Vagina (tissue), 2 donors: Measurements from ENCODE around the gene NAA40. TPM values are rescaled to one million over a fixed set of nuclear protein-coding genes. Genes with fewer than 3 reads are reported as not detected.
A peak's percentile ranks its signal among the peaks of the same experiment; 100 is the strongest.

Source experiments
- DNase-seq, 2 donors: peaks; one replicate each; pipeline ENCODE4 v3.0.0-alpha.2; 2017; ENCODE audit errors: extremely low spot score in 2 of 2
- H3K27ac ChIP-seq: fragments of 200-600 bp; sonication (generic); one replicate; pipeline ENCODE4 v1.5.1; 2019
- H3K27me3 ChIP-seq: fragments of 200-600 bp; sonication (generic); one replicate; pipeline ENCODE4 v1.5.1; 2019
- H3K36me3 ChIP-seq, 2 donors: fragments of 200-600 bp; sonication (generic); one replicate each; pipeline ENCODE4 v1.5.1; 2017 to 2019
- H3K4me1 ChIP-seq: fragments of 200-600 bp; sonication (generic); one replicate; pipeline ENCODE4 v1.5.1; 2019
- H3K4me3 ChIP-seq, 2 donors: fragments of 200-600 bp; sonication (generic); 1 replicate in 1 of 2; 2 replicates in 1 of 2; pipeline ENCODE4 v1.5.1; 2016 to 2019
- H3K9me3 ChIP-seq: fragments of 200-600 bp; sonication (generic); one replicate; pipeline ENCODE4 v1.5.1; 2019
- POLR2A ChIP-seq, 2 donors: fragments of 450-650 bp; IDR thresholded peaks; one replicate each; pipeline ENCODE4 v1.6.1; 2017; ENCODE audit warnings: antibody characterized with exemption in 2 of 2, mild to moderate bottlenecking in 2 of 2, moderate library complexity in 2 of 2
- POLR2AphosphoS5 ChIP-seq, 2 donors: sonication (generic); formaldehyde crosslinking; IDR thresholded peaks; one replicate each; pipeline ENCODE4 v1.9.0; 2017; ENCODE audit warnings: antibody characterized with exemption in 2 of 2, mild to moderate bottlenecking in 2 of 2, low read depth in 1 of 2; ENCODE audit not compliant: insufficient read depth in 1 of 2
- intact Hi-C: fragments of 100-400 bp; cut with DNase I; formaldehyde crosslinking; loops from one replicate; pipeline ENCODE4 v1.15.1; 2023
- total RNA-seq: library from RNA; depleted of rRNA; stranded (reverse); fragments of >200 nt; gene quantifications from one replicate; pipeline ENCODE4 v1.2.3, GENCODE V29; 2016
- TF ChIP-seq, protein P1 (sequence below), 3 experiments: fragments of 450-650 bp in 2 of 3; fragments of 200-600 bp in 1 of 3; sonication (generic) in 1 of 3; IDR thresholded peaks; one replicate each; pipeline ENCODE4 v1.5.1; 2017 to 2019; ENCODE audit warnings: antibody characterized with exemption in 3 of 3, mild to moderate bottlenecking in 2 of 3, moderate library complexity in 2 of 3

NAA40 gene
- total RNA-seq, 1 donor from 2014 or later: 7.1 TPM

DNA sequence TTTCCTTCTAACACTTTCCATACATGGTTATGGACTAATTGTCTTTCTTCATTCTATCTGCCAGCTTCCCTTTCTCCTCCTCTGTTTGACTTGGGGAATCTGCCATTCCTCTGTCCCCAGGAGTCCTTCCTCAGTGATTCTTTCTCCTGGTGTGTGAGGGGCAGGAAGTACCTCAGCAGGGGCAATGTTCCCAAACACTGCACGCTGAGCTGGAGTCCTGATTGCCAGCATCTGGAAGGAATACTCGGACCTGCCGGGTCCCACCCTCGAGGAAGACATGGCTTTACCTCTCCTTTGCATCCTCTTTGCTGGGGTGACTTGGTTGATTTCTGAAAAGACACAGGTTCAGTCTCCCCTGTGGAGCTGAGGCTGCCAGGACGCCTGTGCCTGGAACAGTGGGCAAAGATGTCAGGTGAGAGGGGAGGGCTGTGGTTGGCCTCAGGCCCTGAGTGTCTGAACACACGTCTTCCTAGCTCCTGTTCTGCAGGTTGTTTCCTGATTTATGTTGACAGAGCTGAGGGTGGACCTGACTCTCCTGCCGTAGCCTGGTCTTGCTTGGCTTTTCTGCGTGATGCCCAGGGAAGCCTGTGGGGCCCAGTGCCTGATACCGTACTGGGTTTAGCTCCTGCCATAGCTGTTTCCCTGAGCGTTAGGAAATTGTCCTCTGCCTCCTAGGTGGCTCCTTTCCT is 39.9 kb downstream of the NAA40 start:
- H3K27me3 ChIP-seq: no peaks in the 10 kb centered on the region
- H3K36me3 ChIP-seq: peaks cover 0 to 5% of the 10 kb centered on the region in 2 donors
- H3K4me3 ChIP-seq: no peak overlapping the region
- no peaks in the 10 kb centered on the region for H3K9me3 ChIP-seq
- TF ChIP-seq, protein P1, sequence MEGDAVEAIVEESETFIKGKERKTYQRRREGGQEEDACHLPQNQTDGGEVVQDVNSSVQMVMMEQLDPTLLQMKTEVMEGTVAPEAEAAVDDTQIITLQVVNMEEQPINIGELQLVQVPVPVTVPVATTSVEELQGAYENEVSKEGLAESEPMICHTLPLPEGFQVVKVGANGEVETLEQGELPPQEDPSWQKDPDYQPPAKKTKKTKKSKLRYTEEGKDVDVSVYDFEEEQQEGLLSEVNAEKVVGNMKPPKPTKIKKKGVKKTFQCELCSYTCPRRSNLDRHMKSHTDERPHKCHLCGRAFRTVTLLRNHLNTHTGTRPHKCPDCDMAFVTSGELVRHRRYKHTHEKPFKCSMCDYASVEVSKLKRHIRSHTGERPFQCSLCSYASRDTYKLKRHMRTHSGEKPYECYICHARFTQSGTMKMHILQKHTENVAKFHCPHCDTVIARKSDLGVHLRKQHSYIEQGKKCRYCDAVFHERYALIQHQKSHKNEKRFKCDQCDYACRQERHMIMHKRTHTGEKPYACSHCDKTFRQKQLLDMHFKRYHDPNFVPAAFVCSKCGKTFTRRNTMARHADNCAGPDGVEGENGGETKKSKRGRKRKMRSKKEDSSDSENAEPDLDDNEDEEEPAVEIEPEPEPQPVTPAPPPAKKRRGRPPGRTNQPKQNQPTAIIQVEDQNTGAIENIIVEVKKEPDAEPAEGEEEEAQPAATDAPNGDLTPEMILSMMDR (IDR thresholded peaks at IDR 0.05): no peak
- no peak for TF ChIP-seq POLR2A (IDR thresholded peaks at IDR 0.05)
- TF ChIP-seq POLR2AphosphoS5 (IDR thresholded peaks at IDR 0.05; ENCODE audit: insufficient read depth in 1 of 2, low read depth in 1 of 2): no peak
- peaks cover 37% of the 10 kb centered on the region for H3K4me1 ChIP-seq
- no peak for DNase-seq
- intact Hi-C loops: no loop called here
- no peak overlapping the region for H3K27ac ChIP-seq

DNA sequence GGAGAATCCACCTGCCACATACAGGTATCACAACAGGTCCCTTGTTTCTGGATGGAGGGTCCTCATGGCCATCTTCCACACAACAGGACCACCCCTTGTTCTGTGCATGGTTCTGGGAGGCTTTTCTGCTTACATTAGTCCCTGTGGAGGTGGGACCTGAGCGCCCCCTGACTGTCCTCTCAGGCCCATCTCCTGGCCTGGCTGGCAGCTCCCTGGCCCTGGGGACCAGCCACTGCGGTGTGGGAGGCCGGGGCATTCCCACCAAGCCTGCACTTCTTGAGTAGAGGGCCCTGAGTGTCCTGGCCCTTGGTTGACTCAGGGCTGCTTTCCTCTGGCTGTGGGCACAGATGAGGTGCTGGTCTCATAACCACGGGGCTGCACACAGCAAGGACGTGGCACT is 40.6 kb downstream of the NAA40 start:
- Histone ChIP-seq H3K27ac (no peak overlapping the region), H3K4me1 (peaks cover 37% of the 10 kb centered on the region), H3K36me3 (peaks cover 0 to 5% of the 10 kb centered on the region in 2 donors), H3K27me3 (no peaks in the 10 kb centered on the region), H3K4me3 (no peak overlapping the region), H3K9me3 (no peaks in the 10 kb centered on the region)
- intact Hi-C loops: no loop called here
- TF ChIP-seq, protein P1 (IDR thresholded peaks at IDR 0.05): no peak
- TF ChIP-seq POLR2A (IDR thresholded peaks at IDR 0.05) (no peak), POLR2AphosphoS5 (IDR thresholded peaks at IDR 0.05; ENCODE audit: insufficient read depth in 1 of 2, low read depth in 1 of 2) (no peak)
- DNase-seq: no peak

DNA sequence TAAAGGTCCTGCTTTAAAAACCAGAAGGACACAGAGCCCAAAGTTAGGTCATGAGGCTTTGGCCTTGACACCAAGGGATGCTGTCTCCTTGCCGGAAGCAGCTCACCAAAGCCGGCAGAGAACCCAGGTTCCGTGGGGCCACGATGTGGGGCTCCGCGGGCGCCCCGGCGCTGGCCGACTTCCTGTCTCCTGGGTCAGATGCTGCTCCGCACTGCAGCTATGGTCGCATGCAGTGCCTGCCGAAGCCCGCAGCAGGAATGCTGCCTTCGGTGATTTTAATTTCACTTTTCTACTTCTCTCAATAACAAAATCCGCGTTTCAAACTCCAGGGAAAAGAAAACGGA is 47.0 kb downstream of the NAA40 start:
- H3K27ac ChIP-seq: peak overlapping the region; percentile 82
- H3K9me3 ChIP-seq: no peaks in the 10 kb centered on the region
- DNase-seq: no peak
- peaks cover 26% of the 10 kb centered on the region for H3K4me1 ChIP-seq
- no peaks in the 10 kb centered on the region for H3K27me3 ChIP-seq
- intact Hi-C loops: no loop called here
- H3K4me3 ChIP-seq: peak overlapping the region; percentile 73 to 95
- H3K36me3 ChIP-seq: peaks cover 0 to 2% of the 10 kb centered on the region in 2 donors
- TF ChIP-seq POLR2A (IDR thresholded peaks at IDR 0.05) (no peak), POLR2AphosphoS5 (IDR thresholded peaks at IDR 0.05; ENCODE audit: insufficient read depth in 1 of 2, low read depth in 1 of 2) (no peak)
- TF ChIP-seq, protein P1 (IDR thresholded peaks at IDR 0.05): no peak

DNA sequence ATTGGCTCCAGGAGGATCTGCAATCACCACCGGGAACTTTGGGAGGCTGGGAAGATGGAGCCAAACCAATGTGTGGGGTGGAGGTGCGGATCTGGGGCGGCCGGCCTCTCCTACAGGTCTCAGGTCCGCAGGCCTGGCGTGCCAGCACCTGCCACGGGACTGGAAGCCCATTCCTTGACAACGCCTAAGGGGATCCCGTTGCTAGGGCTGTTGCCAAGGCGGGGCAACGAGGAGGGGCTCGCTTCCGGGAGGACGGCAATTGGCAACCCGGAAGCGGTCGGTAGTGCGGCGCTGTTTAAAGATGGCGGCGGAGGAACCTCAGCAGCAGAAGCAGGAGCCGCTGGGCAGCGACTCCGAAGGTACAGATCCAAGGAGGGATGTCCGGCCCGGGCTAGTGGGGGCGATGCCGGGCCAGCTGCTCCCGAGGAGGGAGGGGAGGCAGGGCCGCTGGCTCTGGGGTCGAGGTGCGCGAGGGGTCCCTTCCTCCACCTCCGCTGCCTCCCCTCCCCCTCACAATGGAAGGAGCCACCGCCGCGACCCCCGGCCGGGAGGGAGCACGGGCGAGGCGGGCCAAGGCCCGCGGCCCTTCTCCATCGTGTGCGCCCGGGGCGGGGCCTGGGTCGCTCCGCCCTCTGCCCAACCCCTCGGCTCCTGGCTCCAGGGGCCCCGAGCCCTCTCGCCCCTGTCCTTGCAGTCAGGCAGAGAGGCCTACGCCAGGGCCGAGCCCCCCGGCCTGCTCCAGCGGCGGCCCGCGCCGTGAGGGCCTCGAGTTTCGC is 47.5 kb downstream of the NAA40 start, which contains the start of gene OTUB1:
OTUB1 (plus strand) TSS at position 283 of the 776 bp plus-strand sequence; CDS start at position 302, 19 bp downstream.
- intact Hi-C loops: no loop called here
- DNase-seq: peak in 1 of 2 donors; percentile 92

More for the DNA sequence above, 47.5 kb downstream of the NAA40 start, which contains the start of gene OTUB1:
- Histone ChIP-seq H3K4me3 (peak within 1 kb of the TSS; percentile 73 to 95), H3K36me3 (peaks cover 0 to 7% of the 10 kb centered on the region in 2 donors), H3K4me1 (peaks cover 26% of the 10 kb centered on the region), H3K27me3 (no peaks in the 10 kb centered on the region), H3K9me3 (no peaks in the 10 kb centered on the region), H3K27ac (peak within 1 kb of the TSS; percentile 82)
- TF ChIP-seq POLR2A (IDR thresholded peaks at IDR 0.05) (peak in 1 of 2 donors; percentile 16), POLR2AphosphoS5 (IDR thresholded peaks at IDR 0.05; ENCODE audit: insufficient read depth in 1 of 2, low read depth in 1 of 2) (peak; percentile 83 to 91)
- TF ChIP-seq, protein P1 (IDR thresholded peaks at IDR 0.05): no peak
